HG03442 (cell line): ENCODE measurements around the gene CNOT6.
"Not testable (repeated sequence)": the region's sequence is repeated elsewhere in the genome, so short reads cannot be mapped to it uniquely, and the experiment has no call there.

Source experiments
- ATAC-seq: cut with Tn5 transposase; IDR thresholded peaks from one replicate; pipeline ENCODE4 v1.9.1; 2021; ENCODE audit warnings: mild to moderate bottlenecking, moderate library complexity; ENCODE audit not compliant: unreplicated experiment

Gene CNOT6

GRCh38 chr5:180515974-180516373 is 21.8 kb downstream of the CNOT6 start:
- ATAC-seq = not testable (repeated sequence)

GRCh38 chr5:180516440-180516839 is 22.3 kb downstream of the CNOT6 start:
- ATAC-seq = no peak

- no peak for ATAC-seq
Measured at GRCh38 chr5:180519098-180519497, 24.9 kb downstream of the CNOT6 start.

- ATAC-seq = no peak
Measured at GRCh38 chr5:180521101-180521500, 26.9 kb downstream of the CNOT6 start.

- ATAC-seq = no peak
Measured at GRCh38 chr5:180521591-180521990, 27.4 kb downstream of the CNOT6 start.

- ATAC-seq = no peak
Measured at GRCh38 chr5:180522330-180522729, 28.2 kb downstream of the CNOT6 start.

GRCh38 chr5:180523629-180524466 is 29.7 kb downstream of the CNOT6 start:
- no peak for ATAC-seq

GRCh38 chr5:180525399-180525798 is 31.2 kb downstream of the CNOT6 start:
- no peak for ATAC-seq

- ATAC-seq = no peak
Measured at GRCh38 chr5:180526269-180526668, 32.1 kb downstream of the CNOT6 start.

GRCh38 chr5:180527659-180528058 is 33.5 kb downstream of the CNOT6 start:
- no peak for ATAC-seq

GRCh38 chr5:180531036-180531585 is 36.9 kb downstream of the CNOT6 start:
- not testable (repeated sequence) for ATAC-seq

- no peak for ATAC-seq
Measured at GRCh38 chr5:180532268-180532667, 38.1 kb downstream of the CNOT6 start.

- ATAC-seq = no peak
Measured at GRCh38 chr5:180533845-180534244, 39.7 kb downstream of the CNOT6 start.

- no peak for ATAC-seq
Measured at GRCh38 chr5:180535573-180535972, 41.4 kb downstream of the CNOT6 start.

GRCh38 chr5:180540050-180540694 is 46.0 kb downstream of the CNOT6 start:
- ATAC-seq = peak; percentile 92

GRCh38 chr5:180541710-180542109 is 47.5 kb downstream of the CNOT6 start:
- no peak for ATAC-seq

GRCh38 chr5:180545248-180545647 is 51.1 kb downstream of the CNOT6 start:
- no peak for ATAC-seq

- ATAC-seq = no peak
Measured at GRCh38 chr5:180548563-180548962, 54.4 kb downstream of the CNOT6 start.

GRCh38 chr5:180553530-180553929 is 59.4 kb downstream of the CNOT6 start:
- ATAC-seq = no peak

- no peak for ATAC-seq
Measured at GRCh38 chr5:180555168-180555921, 61.2 kb downstream of the CNOT6 start.

- ATAC-seq = no peak
Measured at GRCh38 chr5:180557217-180557809, 63.1 kb downstream of the CNOT6 start.
